Stimulated activated CD4-positive, alpha-beta T cell treated with anti-CD3 and anti-CD28 coated beads, Interleukin-2, amount 100 ng/mL, for 4 hours (primary cell): ENCODE results near the gene CFAP221.
A peak's percentile ranks its signal among the peaks of the same experiment; 100 is the strongest.
"Not testable (repeated sequence)": the region's sequence is repeated elsewhere in the genome, so short reads cannot be mapped to it uniquely, and the experiment has no call there.

Experiments used
- DNase-seq: peaks from one replicate; pipeline ENCODE4 v3.0.0-alpha.2; 2020; ENCODE audit warnings: low read depth

CFAP221 gene

DNA sequence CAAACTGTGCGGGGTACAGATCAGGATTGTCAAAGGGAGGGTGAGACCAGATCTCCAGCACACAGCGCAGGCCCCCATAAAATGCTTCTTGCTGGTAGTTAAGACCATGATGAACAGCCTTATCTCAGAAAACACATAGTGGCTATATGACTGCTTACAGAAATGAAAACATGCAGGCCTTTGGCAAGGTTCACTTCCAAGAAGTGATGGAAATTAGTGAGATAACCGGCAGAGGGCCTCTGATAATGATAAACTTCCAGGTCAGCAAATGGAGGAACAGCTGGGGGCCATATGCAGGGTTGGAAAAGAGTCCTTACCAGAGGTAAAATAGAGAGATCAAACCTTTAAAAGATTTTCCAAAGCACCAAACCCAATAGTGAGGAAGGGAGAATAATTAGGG, 46.6 kb downstream of the CFAP221 start:
- no peak for DNase-seq

DNA sequence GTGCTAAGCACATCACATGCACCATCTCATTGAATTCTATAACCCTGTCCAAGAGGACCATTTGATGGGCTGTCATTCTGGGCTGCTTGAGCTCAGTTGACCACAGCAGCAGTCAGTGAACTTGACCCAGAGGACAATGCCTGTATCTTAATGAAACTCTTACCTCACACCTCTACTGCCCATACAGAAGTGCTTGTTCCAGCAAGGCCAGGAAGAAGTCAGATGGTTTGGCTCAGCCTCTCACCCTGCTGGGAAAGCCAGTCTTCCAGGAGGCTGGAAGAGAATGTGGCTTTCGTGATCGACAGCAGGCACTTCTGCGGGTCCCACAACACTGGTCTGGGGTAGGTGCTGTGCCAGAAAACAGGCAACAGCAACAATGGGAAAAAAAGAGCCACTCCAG, 47.3 kb downstream of the CFAP221 start:
- DNase-seq: no peak

DNA sequence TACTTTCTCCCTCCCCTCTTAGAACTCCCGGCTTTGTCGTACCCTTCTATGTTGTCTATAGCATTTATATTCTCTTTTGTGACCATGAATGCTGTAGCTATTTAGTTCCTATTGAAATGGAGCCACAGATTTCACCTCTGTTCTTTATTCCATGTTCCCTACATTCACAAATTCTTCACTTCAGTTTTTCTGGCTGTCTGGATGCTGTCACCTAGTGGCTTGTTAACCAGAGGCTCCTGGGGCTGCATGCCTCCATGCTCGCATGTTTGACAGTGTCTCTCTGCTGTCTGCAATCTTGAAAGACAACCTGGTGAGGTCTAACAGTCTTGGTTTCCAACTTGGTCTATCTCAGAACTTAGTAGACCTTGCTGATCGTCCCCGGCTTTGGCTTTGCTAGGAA, 48.2 kb downstream of the CFAP221 start:
- no peak for DNase-seq

DNA sequence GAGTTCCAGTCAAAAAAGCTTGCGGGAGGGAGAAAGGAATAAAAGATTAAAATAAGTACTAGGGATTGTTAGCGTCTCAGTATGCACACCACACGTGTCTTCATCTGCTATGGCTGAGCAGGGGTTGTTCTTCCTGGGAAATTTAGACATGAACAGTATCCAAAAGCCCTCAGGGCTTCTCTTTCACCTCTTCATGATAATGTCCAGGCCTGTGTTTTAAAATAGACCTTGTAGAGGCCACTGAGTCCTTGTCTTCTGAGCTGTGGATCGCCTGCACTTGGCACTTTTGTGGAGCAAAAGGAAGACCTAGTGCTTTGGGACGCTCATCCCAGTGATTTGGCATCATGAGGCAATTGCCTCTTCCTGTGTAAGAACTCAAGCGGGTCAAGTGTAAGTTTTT, 52.4 kb downstream of the CFAP221 start:
- no peak for DNase-seq

DNA sequence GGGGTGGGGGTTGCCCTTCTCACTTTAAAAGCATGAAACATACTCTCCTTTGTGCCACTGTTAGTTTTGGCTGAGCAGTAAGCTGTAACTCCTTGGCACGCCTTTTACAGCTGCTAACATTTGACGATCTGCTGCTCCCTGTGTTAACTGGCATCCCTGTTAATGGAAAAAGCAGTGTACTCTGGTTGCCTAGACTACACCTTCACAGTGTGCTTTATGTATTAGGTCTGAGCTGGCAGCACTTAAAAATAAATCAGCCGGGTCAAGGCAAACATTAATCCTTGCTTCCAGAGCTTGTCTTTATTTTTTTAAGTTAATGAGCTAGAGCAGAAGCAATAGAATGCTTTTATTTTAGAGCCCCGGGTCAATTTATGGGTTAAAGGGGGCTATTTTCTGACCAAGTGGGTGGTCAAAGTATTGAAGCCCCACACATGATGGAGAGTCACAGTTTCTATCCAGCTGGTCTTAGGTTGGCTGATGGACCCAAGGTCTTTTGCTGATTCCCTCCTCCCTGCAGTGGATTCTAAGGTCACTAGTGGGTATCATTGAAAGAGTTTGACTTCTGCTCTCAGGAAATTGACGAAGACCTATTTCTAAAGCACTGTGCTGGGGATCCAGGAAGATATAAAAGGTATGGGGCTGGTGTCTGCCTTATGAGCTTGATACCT, 54.5 kb downstream of the CFAP221 start:
- DNase-seq: no peak

DNA sequence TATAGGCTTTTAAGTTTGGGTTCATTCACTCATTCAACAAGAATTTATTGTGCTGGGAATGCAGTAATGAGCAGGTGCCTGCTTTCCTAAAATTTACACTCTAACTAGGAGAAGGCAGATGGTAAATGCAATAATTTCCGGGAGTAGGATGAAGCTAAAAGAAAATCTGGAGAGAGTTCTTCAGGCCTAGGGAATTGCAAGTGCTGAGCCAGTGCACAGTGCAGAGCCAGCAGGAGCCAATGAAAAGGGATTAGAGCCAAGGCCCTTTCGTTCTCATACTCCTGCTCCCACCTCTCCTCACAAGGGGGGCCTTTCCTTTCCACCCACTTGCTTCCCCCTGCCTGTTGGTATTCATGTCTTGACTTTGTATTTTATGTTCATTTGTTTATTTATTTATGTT, 55.1 kb downstream of the CFAP221 start:
- DNase-seq: no peak

DNA sequence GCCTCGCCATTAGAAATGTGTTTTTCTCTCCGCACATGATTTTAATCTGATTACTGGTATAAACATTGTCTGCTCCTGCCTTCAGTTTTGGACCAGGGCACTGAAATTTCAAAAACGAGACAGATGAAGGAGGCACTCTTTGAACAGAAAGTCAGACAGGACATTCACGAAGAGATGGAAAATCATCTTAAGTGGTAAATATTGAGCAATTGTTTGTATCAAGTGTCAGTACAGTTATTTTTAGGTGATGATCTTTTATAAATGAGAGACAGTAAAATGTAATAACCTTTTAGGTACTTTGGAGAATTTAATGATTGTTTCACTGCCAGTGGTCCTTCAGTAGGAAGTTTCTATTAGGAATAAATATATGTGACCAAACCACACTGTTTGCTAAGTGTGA, 60.8 kb downstream of the CFAP221 start:
- DNase-seq: no peak

DNA sequence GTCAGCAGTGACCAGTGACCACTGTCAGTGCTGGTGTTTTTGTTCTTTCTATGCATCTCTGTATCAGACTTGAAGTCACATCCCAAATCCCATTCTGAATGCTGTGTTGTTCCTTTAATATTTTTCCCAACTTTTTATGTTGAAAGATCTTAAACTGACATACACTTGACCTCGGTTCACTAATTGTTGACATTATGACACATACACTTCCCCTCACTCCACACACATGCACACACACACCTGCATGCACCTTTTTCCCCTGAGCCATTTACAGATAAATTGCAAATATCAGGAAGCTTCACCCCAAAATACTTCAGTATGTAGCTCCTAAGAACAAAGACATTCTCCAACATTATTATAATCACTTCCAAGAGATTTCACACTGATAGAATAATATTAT, 62.4 kb downstream of the CFAP221 start:
- DNase-seq: no peak

DNA sequence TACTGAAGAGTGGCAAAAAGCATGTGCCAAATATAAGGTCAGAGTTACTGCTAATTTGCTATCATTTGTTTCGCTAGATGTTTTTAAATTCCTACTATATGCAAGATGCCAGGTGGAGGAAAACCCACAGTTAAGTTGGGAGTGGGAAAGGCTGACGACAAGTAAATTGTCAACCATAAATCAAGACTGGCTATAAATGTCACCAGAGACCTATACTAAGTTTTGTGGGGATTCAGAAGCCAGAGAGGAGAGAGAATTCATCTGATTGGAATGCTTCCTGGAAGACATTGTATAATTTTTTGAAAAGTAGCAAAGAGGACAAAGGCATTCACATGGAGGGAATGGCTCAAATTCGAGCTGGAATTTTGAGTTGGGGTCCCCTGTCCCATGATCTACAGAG, 64.3 kb downstream of the CFAP221 start:
- DNase-seq: no peak

DNA sequence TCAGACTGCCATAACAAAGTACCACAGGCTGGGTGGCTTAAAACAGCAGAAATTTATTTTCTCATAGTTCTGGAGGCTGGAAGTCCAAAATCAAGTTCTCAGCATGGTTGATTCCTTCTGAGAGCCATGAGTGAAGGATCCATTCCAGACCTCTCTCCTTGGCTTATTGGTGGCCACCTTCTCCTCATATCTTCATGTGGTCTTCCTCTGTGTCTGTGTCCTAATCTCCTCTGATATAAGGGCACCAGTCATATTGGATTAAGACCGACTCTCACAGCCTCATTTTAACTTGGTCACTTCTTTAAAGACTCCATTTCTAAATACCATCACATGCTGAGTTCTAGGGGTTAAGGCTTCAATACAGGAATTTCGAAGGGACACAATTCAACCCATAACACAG, 65.1 kb downstream of the CFAP221 start:
- DNase-seq: no peak

DNA sequence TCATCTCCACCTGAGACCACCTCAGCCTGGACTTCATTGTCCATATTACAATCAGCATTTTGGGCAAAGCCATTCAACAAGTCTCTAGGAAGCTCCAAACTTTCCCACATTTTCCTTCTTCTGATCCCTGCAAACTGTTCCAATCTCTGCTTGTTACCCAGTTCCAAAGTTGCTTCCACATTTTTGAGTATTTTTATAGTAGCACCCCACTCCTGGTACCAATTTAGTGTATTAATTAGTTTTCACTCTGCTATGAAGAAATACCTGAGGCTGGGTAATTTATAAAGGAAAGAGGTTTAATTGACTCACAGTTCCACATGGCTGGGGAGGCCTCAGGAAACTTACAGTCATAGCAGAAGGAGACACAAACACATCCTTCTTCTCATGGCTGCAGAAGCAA, 69.9 kb downstream of the CFAP221 start:
- DNase-seq: not testable (repeated sequence)

DNA sequence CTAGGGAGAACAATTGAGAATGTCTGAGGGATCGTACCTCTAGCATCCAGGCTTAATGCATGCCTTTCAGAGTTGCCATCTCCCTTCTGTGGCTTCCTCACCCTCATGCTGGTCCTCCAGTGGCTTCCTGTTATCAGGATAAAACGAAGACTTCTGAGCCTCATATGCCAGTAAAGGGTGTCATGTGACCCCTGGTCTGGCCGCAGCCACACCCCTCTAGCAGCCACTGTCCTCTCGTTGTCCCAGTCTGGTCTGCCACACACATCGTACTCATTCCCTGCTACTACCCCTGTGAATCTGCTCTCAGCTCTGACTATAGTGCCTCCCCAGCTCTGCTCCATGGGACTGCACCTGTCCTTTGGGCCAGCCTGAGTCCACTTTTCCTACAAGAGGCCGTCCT, 72.2 kb downstream of the CFAP221 start:
- no peak for DNase-seq

DNA sequence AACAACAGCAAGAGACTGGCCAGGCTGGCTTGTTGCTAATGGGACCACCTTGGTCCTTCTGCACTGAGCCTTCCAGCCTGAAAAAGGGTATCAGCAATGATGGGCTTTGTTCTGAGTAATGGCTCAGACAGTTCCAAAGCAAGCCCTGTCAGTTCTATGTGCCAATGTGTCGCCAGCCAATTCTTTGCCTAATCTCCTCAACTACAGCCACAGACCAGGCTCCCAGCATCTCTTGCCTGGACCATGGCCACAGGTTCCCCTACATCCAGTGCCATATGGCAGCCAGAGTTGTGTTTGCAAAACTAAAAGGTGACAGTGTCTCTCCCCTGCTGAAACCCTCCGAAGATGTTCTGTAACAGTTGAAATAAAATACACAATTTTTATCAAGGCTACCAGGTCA, 73.2 kb downstream of the CFAP221 start:
- no peak for DNase-seq

DNA sequence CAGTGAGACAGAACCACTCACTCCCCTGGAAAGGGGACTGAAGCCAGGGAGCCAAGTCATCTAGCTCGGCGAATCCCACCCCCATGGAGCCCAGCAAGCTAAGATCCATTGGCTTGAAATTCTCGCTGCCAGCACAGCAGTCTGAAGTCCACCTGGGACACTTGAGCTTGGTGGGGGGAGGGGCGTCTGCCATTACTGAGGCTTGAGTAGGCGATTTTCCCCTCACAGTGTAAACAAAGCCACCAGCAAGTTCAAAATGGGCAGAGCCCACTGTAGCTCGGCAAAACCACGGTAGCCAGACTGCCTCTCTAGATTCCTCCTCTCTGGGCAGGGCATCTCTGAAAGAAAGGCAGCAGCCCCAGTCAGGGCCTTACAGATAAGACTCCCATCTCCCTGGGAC, 74.5 kb downstream of the CFAP221 start:
- DNase-seq: not testable (repeated sequence)

DNA sequence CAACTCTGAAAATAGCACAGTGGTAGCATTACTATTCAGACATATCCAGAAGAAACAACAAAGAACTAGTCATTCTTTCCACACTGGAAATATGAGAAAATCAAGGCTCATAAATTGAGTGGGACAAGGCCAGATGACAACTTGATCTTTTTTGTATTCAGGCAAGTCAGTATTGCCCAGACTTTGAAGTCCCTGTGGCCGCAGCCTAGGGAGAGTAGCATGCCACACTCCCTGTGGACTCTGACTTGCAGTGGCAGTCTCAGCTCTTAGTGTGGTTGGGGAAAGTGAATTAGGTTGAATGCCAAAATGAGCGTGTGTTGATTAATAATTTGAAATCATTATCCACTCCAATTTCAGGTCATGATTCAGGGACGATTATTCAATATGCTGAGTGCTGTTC, 81.0 kb downstream of the CFAP221 start:
- no peak for DNase-seq

DNA sequence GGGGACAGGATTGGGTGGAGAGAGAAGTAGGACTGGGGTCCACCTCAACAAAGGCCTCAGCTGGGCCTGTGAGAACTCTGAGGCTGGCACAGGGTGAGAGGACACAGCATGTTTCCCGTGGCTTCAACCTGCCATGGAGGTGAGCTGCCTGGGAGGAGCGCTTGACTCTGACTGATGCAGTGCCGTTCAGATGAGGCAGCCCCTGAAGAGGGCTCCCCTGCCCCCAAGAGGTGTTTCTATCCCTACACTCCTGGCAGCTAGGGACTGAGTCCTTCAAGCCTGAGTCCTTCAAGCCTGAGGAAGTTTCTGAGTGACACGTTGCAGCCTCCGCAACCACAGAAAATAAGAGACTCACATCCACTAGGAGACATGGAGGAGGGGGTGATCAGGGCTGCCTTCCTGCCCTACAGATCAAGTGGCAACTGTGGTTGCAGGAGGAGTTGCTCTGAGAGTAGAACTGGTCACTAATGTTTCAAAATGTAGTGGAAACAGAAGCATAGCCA, 85.1 kb downstream of the CFAP221 start:
- DNase-seq: no peak

DNA sequence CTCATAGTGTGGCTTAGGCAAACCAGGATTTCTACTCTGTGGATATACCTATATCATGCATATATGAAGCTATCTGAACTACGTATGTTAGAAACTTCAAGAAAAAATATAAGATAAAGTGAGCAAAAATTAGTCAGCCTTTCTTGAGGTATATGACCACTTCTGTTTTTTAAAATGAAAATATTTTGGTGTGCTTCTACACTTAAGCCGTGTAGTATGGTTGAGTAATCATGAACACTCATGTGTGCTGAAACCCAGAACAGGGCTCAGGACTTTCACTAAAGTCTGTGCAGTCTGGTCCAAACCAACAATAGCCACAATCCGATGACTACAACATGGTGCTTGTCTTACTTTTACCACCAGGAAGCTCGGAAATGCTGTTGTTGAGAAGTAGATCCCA, 85.9 kb downstream of the CFAP221 start:
- DNase-seq: no peak

DNA sequence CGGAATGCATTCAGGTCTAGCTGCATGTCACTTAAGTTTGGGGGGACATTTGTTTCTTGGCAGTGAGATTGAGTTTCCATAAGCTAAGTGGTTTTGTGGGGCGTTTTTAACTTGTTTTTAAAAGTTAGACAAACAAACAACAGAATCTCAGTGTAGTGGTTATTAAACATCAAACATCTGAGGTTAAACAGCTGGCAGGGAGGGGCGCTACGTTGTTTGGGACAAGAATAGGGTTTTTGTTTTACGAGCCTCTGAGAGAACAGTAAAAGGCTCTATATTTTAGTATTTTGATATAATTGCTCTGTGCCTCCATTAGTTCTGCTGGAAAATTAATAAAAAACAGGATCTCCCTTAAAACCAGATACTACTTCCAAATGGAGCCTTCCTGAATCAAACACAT, 93.1 kb downstream of the CFAP221 start:
- DNase-seq: no peak

DNA sequence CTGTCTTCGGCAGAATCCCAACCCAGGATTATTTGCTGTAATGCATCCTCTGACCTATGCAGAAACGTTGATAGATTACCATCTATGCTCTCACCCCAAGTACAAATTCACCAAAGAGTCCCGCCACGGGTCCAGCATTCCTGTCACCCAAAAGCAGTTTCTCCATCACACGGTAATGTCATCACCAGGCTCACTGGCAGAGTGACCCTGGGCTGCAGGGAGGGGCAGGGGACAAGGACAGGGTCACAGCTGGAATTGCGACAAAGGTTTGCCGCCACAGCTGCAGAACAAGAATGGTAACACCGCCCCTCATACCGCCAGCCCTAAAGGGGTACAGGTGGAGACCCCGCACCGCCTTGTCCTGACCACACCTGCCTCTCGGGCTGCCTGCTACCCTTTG, 94.0 kb downstream of the CFAP221 start:
- no peak for DNase-seq

DNA sequence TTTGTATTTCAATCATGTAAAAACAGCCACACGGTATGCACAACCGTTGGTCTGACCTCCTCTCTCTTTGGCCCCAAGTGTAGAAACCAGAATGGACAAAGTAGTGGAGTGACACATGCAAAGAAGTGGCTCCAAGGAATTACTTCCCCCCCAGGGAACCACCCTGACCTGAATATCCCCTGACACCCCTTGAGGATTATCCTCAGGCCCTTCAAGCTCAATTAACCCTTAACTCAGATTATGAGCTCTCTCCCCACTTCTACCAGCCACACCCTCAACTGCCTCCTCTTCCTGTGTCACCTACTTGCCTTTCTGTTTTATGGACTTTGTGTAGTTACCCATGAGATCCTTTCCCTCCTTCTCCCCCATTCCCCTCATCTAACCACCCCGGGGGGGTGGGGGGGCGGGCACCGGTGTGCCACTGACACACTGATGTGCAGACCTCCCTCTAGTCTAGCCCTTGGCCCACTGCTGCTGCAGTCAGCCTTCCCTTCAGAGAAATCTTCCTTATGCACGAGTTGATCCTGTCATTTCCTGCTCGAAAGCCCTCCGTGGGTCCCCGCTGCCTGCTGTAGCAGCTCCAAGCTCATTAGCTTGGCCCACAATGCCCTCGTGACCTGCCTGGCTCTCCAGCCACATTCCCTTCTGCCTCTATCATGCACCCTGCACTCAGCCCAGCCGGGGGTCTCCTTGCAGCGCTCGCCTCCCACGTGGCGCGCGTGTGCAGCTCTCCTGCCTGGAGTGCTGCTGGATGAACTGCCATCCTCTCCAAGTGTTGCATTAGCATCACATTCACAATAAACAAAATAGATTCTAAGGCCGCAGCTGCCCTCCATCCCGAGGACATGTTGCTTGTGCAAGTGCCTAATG, 94.7 kb downstream of the CFAP221 start:
- DNase-seq: no peak

DNA sequence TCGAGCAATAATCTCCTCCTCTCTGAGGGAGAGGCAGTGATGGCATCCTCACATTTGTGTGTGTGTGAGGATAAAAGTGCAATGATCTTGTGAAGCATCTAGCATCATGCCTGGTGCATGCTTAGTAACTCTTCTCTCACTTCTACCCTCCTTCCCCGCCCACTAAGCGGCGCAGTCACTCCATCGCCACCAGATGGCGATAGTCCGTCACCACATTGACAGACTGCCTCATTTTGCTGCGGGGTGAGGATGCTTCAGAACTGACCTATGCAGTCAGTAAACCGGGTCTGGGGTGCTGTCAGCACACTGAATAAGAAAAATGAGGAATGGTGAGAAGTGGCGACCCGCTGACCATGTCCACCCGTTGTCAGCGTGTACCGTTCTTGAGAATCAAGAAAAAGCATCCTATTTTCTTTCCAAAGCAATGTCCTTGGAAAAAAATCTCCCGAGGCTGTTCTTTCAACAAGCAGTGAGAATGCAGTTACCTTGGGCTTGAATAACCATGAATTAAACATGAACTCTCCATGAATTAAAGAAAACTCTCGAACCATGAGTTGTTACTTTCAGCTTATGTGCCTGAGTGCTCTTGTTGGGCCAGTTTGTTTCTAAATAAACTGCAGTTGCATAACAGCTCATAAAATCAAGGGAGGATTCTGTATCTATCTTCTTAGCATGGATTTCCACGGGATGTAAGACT, 97.5 kb downstream of the CFAP221 start:
- DNase-seq: peak; percentile 61

DNA sequence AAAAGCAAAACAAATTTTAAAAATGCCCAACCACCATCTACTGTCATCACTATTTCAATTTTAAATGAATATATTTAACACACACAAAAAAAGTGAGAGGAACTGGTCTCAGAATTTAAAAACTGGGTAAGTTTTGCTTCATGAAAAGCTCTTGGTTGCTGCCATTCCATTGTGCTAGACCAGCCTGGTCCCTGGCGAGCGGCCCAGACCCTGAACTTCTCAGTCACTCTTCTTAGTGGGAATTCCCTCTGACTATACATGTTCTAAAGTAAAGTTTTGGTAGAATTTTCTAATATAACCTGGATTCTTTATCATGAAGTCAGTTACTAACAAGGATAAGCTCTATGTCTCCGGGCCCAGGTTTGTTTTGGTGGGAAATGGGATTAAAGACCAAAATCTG, 99.9 kb downstream of the CFAP221 start:
- DNase-seq: no peak
